K562 (cell line): Measurements from ENCODE around the gene LMOD1. TPM values are rescaled to one million over a fixed set of nuclear protein-coding genes. Genes with fewer than 3 reads are reported as not detected.

Source experiments
- ARID3B ChIP-seq: fragments of 250-450 bp; sonication (Bioruptor Pico); IDR thresholded peaks from 2 replicates; pipeline ENCODE4 v1.4.0; 2020; ENCODE audit warnings: borderline replicate concordance
- EHMT2 ChIP-seq: fragments of 450-650 bp; IDR thresholded peaks from 2 replicates; pipeline ENCODE4 v1.6.1; 2018; ENCODE audit warnings: antibody characterized with exemption
- MAX ChIP-seq: sonication (generic); formaldehyde crosslinking; IDR thresholded peaks from 2 replicates; pipeline ENCODE4 v1.9.0; 2022; ENCODE audit warnings: mild to moderate bottlenecking, missing genetic modification reagents
- MEF2A ChIP-seq: IDR thresholded peaks from 2 replicates; pipeline ENCODE4 v1.6.1; 2011; ENCODE audit warnings: low read depth, mild to moderate bottlenecking, low read length, moderate library complexity; ENCODE audit not compliant: control insufficient read depth
- POLR2B ChIP-seq: fragments of 450-650 bp; IDR thresholded peaks from 2 replicates; pipeline ENCODE4 v1.6.1; 2018; ENCODE audit warnings: low read depth; ENCODE audit not compliant: partially characterized antibody
- RAD21 ChIP-seq, 2 experiments: fragments of 250-450 bp in 1 of 2; fragments of 450-650 bp in 1 of 2; sonication (Bioruptor Pico) in 1 of 2; formaldehyde crosslinking in 1 of 2; IDR thresholded peaks in 1 of 2; conservative IDR thresholded peaks in 1 of 2; 2 replicates each; pipeline versions ENCODE4 v1.4.0 to v1.8.0; 2020 to 2022; ENCODE audit warnings: mild to moderate bottlenecking in 2 of 2, moderate library complexity in 1 of 2
- REST ChIP-seq, 2 experiments: fragments of 450-650 bp; formaldehyde crosslinking in 1 of 2; IDR thresholded peaks; 2 replicates each; pipeline versions ENCODE4 v1.4.0 to v1.6.1; 2014 to 2020; ENCODE audit warnings: mild to moderate bottlenecking in 2 of 2, borderline replicate concordance in 1 of 2, low read depth in 1 of 2
- TFAP4 ChIP-seq: sonication (generic); formaldehyde crosslinking; IDR thresholded peaks from 2 replicates; pipeline ENCODE4 v1.8.0; 2022; ENCODE audit warnings: missing genetic modification reagents, mild to moderate bottlenecking, moderate library complexity, borderline replicate concordance
- ZNF146 ChIP-seq: IDR thresholded peaks from one replicate; pipeline ENCODE4 v1.6.1; 2018; ENCODE audit warnings: missing compliant biosample characterization; ENCODE audit not compliant: unreplicated experiment
- ZNF174 ChIP-seq: fragments of 250-450 bp; sonication (Bioruptor Pico); IDR thresholded peaks from 2 replicates; pipeline ENCODE4 v1.4.0; 2020; ENCODE audit warnings: mild to moderate bottlenecking
- ZNF280A ChIP-seq: fragments of 450-650 bp; IDR thresholded peaks from 2 replicates; pipeline ENCODE4 v1.6.1; 2018; ENCODE audit warnings: mild to moderate bottlenecking, low read depth; ENCODE audit not compliant: partially characterized antibody
- polyA plus RNA-seq, 8 experiments: library from polyadenylated mRNA; depleted of rRNA in 4 of 8; stranded (reverse) in 5 of 8; unstranded in 3 of 8; fragments of >200 nt; fragmentation: Nextera tagmentation in 2 of 8; fragmentation: Illumina TruSeq in 1 of 8; extraction: Ambion mirVana in 2 of 8; extraction: Trizol in 1 of 8; gene quantifications; 2 replicates each; pipeline versions ENCODE4 v1.2.1 to v1.2.3, GENCODE V29; 2011 to 2014; ENCODE audit warnings: inconsistent platforms in 1 of 8, missing spikeins in 1 of 8
- total RNA-seq, 7 experiments: library from RNA; depleted of rRNA in 6 of 7; stranded (reverse); fragments of >200 nt in 6 of 7; fragmentation: Illumina TruSeq in 2 of 7; extraction: Trizol in 2 of 7; gene quantifications; 2 replicates each; pipeline versions ENCODE4 v1.2.1 to v1.2.3, GENCODE V29; 2011 to 2021; ENCODE audit warnings: low replicate concordance in 1 of 7

The LMOD1 gene
- total and polyA plus RNA-seq, 9 of the 15 experiments (the other 6 are each of a cell fraction or from before 2014, with no cell fraction given), result 0.03 to 0.54 (median 0.38) TPM; not detected in 1

- TF ChIP-seq EHMT2 (no peak), ZNF280A (no peak), ZNF146 (CRISPR knock-in tag) (no peak), RAD21 (CRISPR knock-in tag; conservative IDR thresholded peaks at IDR 0.05 in 1 of 2, IDR thresholded peaks at IDR 0.05 in 1 of 2) (peak; percentile 27 to 75; a peak in 3 of 4 replicates), TFAP4 (CRISPR knock-in tag) (no peak; the same call in 1 of the 2 replicates), MEF2A (no peak), ARID3B (no peak), REST (IDR thresholded peaks at IDR 0.05; ENCODE audit: borderline replicate concordance) (peak; percentile 54; the same call in 1 of the 2 replicates), REST (CRISPR knock-in tag; IDR thresholded peaks at IDR 0.05; ENCODE audit: low read depth) (no peak), POLR2B (peak; percentile 53), ZNF174 (CRISPR knock-in tag) (no peak), MAX (peak; percentile 47; the same call in 1 of the 2 replicates)
Observed at GRCh38 chr1:201877877-201878401, 68.4 kb downstream of the LMOD1 start (continued).
